ENCODE measurements around the gene PRDX5. TPM values are rescaled to one million over a fixed set of nuclear protein-coding genes. Genes with fewer than 3 reads are reported as not detected.

Gene PRDX5
- total RNA-seq, 2 experiments from 2014 or later: 137 to 139 TPM

GRCh38 chr11:64284048-64284961 is 33.6 kb upstream of the PRDX5 start, which contains the start of gene BAD:
Gene BAD, minus strand, starts transcription at chr11:64284665. Its CDS starts 297 bp downstream, at chr11:64284368.
- peak within 1 kb of the TSS; percentile 82 for H3K27ac Mint-ChIP-seq
- ChIA-PET CTCF (interaction anchor here (1.2 to 4.7 kb wide), 5 partner anchors 13 to 78 kb away, joined by 5 to 42 read pairs (median 27); partner anchors contain the start of genes CATSPERZ, FERMT3, PRDX5 and TRMT112), POLR2A (interaction anchor here (1.0 to 11.0 kb wide), 14 partner anchors 8 to 99 kb away, joined by 3 to 161 read pairs (median 8); partner anchors contain the start of genes CATSPERZ, ESRRA, FERMT3 and FKBP2)
- H3K27me3 Mint-ChIP-seq: no peaks in the 10 kb centered on the region
- peaks cover 10% of the 10 kb centered on the region for H3K36me3 Mint-ChIP-seq (ENCODE audit: low read depth)
- no peaks in the 10 kb centered on the region for H3K9me3 Mint-ChIP-seq
- DNase-seq: peak; percentile 95
- peak within 1 kb of the TSS; percentile 83 for H3K4me3 Mint-ChIP-seq
- peaks cover 28% of the 10 kb centered on the region for H3K4me1 Mint-ChIP-seq

GRCh38 chr11:64284962-64285884 is 32.7 kb upstream of the PRDX5 start, which contains the start of gene GPR137:
Gene GPR137, plus strand, starts transcription at chr11:64285848. Its CDS starts 677 bp downstream, at chr11:64286525.
- peak within 1 kb of the TSS; percentile 82 for H3K27ac Mint-ChIP-seq
- peaks cover 2% of the 10 kb centered on the region for H3K27me3 Mint-ChIP-seq
- peak within 1 kb of the TSS; percentile 83 for H3K4me3 Mint-ChIP-seq
- H3K9me3 Mint-ChIP-seq: no peaks in the 10 kb centered on the region
- peak; percentile 90 for DNase-seq
- CTCF ChIA-PET: interaction anchor here (0.7 to 4.7 kb wide), 7 partner anchors 14 to 79 kb away, joined by 3 to 42 read pairs (median 5); partner anchors contain the start of genes CATSPERZ, FERMT3, FKBP2 and PRDX5
- H3K4me1 Mint-ChIP-seq: peaks cover 28% of the 10 kb centered on the region
- peaks cover 10% of the 10 kb centered on the region for H3K36me3 Mint-ChIP-seq (ENCODE audit: low read depth)
- POLR2A ChIA-PET: interaction anchor here (1.0 to 11.0 kb wide), 13 partner anchors 9 to 100 kb away, joined by 3 to 161 read pairs (median 8); partner anchors contain the start of genes CATSPERZ, ESRRA, FERMT3 and FKBP2

- no peaks in the 10 kb centered on the region for H3K9me3 Mint-ChIP-seq
- peak overlapping the region; percentile 70 for H3K27ac Mint-ChIP-seq
- peaks cover 11% of the 10 kb centered on the region for H3K27me3 Mint-ChIP-seq
- H3K4me3 Mint-ChIP-seq: peak overlapping the region; percentile 79
- H3K36me3 Mint-ChIP-seq (ENCODE audit: low read depth): peaks cover 14% of the 10 kb centered on the region
- H3K4me1 Mint-ChIP-seq: peaks cover 32% of the 10 kb centered on the region
- CTCF ChIA-PET: interaction anchor here (0.7 to 4.7 kb wide), 7 partner anchors 15 to 83 kb away, joined by 3 to 42 read pairs (median 4); partner anchors contain the start of genes CATSPERZ, FERMT3 and FKBP2
- POLR2A ChIA-PET: interaction anchor here (1.6 to 11.0 kb wide), 8 partner anchors 10 to 101 kb away, joined by 3 to 161 read pairs (median 13); partner anchors contain the start of genes CATSPERZ, ESRRA, FERMT3 and STIP1
- peak; percentile 53 for DNase-seq
These were observed 31.8 kb upstream of the PRDX5 start for GRCh38 chr11:64285885-64286800.

DNA sequence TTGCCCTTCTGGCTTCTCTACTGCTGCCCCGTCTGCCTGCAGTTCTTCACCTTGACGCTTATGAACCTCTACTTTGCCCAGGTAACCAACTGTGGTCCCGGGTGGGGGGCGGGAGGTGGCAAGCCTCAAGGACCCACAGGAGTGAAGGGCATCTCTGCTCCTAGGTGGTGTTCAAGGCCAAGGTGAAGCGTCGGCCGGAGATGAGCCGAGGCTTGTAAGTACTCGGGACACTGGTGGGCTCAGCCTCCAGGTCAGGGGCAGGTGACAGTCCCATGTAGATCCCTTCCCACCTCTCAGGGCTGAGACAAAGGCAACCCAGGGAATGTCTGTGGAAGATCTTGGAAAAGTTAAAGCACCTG is 31.1 kb upstream of the PRDX5 start:
- POLR2A ChIA-PET: interaction anchor here (1.6 to 11.0 kb wide), 4 partner anchors 17 to 62 kb away, joined by 3 to 161 read pairs (median 24); partner anchors contain the start of gene ESRRA
- CTCF ChIA-PET: interaction anchor here (0.8 to 4.7 kb wide), 3 partner anchors 17 to 83 kb away, joined by 3 to 27 read pairs (median 4); partner anchors contain the start of gene FERMT3
- Mint-ChIP-seq H3K36me3 (ENCODE audit: low read depth) (peaks cover 10% of the 10 kb centered on the region), H3K9me3 (no peaks in the 10 kb centered on the region), H3K27ac (peak overlapping the region; percentile 70), H3K4me3 (peak overlapping the region; percentile 79), H3K27me3 (peaks cover 11% of the 10 kb centered on the region), H3K4me1 (peaks cover 28% of the 10 kb centered on the region)
- DNase-seq: no peak

GRCh38 chr11:64287676-64288352 is 30.1 kb upstream of the PRDX5 start:
- CTCF ChIA-PET: interaction anchor here (1.7 to 2.2 kb wide), 3 partner anchors 14 to 17 kb away, joined by 4 to 8 read pairs (median 6); no protein-coding TSS in a partner anchor
- Mint-ChIP-seq H3K4me3 (no peak overlapping the region), H3K4me1 (peaks cover 27% of the 10 kb centered on the region), H3K9me3 (no peaks in the 10 kb centered on the region), H3K36me3 (ENCODE audit: low read depth) (peaks cover 6% of the 10 kb centered on the region), H3K27ac (no peak overlapping the region), H3K27me3 (peaks cover 14% of the 10 kb centered on the region)
- DNase-seq: no peak
- POLR2A ChIA-PET: interaction anchor here (1.6 to 11.0 kb wide), 2 partner anchors 18 to 24 kb away, joined by 3 to 161 read pairs; no protein-coding TSS in a partner anchor

- Mint-ChIP-seq H3K4me1 (peaks cover 24% of the 10 kb centered on the region), H3K36me3 (ENCODE audit: low read depth) (peaks cover 6% of the 10 kb centered on the region), H3K4me3 (no peak overlapping the region), H3K27me3 (peaks cover 19% of the 10 kb centered on the region), H3K27ac (no peak overlapping the region), H3K9me3 (no peaks in the 10 kb centered on the region)
- POLR2A ChIA-PET: interaction anchor here (11.0 kb wide), 1 partner anchor 18 kb away, joined by 161 read pairs; no protein-coding TSS in a partner anchor
- CTCF ChIA-PET: interaction anchor here (0.6 to 2.2 kb wide), 4 partner anchors 13 to 100 kb away, joined by 3 to 8 read pairs (median 4); no protein-coding TSS in a partner anchor
- no peak for DNase-seq
These were observed 29.6 kb upstream of the PRDX5 start for GRCh38 chr11:64288353-64288750.

DNA sequence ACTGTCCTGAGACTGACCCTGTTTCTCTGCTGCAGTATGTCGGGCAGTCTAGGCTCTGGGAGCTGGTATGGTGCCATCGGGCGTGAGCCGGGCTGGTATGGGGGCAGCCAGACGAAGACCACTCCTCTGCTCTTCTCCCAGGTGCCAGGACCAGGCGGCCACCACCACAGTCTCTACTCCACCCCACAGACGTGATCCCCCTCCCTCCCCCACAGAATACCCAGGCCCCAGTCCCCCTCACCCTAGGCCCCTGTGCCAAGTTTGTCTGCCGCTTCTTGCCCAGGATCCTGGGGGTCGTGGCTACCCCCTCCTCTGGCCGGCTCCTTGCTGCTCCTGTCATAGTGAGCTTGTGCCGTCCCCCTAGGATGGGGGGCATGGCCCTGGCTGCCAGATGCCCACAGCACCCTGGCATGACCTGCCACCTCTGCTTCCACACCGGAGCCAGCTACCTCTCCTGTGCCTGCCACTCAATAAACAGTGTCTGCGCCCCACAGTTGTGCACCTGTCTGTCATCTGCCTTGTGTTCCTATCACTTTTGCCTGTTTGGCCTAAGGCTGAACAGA is 28.8 kb upstream of the PRDX5 start:
- CTCF ChIA-PET: interaction anchor here (0.6 to 2.4 kb wide), 6 partner anchors 12 to 101 kb away, joined by 3 to 13 read pairs (median 5); no protein-coding TSS in a partner anchor
- H3K27me3 Mint-ChIP-seq: peaks cover 26% of the 10 kb centered on the region

DNA sequence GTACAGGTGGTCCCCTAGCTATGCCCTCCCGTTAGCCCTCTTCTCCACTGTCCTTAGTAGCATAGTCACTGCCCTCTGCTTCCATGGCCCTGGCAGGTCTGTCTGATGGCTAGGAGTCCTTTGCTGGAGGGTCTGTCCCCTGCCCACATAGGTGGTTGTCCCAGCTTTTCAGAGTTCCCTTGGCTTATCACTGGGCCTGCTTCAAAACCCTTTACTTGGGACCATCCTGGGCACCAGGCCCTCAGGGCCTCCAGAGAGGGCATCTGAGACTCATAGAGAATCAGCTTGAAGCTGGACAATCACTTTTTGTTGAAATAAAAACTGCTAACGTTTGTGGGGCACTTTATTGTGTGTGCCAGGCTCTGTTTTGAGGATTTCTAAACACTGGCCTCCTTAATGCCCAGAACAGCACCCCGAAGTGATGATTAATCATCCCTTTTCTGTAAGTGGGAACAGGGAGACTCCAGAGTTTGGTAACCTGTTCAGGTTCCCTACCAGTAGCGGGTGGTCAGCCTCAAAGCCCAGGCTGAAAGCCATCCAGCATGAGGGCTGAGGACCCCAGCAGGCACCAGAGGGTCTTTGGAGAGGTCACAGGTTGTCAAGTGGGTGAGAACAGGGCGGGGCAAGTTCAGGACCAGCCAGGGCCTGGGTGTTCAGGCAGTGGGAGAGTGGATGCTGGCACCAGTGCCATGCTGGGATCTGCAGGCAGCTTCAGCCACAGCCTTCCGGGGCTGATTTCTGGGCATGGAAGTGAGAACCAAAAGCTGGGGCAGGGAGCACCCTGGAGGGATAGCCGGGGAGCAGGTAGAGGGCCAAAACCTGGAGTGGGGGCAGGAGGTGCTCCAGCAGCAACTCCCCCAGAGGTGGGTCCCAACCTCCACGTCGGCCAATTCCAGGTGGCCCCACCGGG is 27.3 kb upstream of the PRDX5 start:
- H3K9me3 Mint-ChIP-seq: no peaks in the 10 kb centered on the region
- H3K36me3 Mint-ChIP-seq (ENCODE audit: low read depth): peaks cover 6% of the 10 kb centered on the region
- peaks cover 20% of the 10 kb centered on the region for H3K4me1 Mint-ChIP-seq
- no peak for DNase-seq
- peak overlapping the region; percentile 53 for H3K4me3 Mint-ChIP-seq
- no peak overlapping the region for H3K27ac Mint-ChIP-seq
- ChIA-PET CTCF (interaction anchor here (2.2 to 2.4 kb wide), 2 partner anchors 11 to 14 kb away, joined by 8 to 13 read pairs; no protein-coding TSS in a partner anchor), POLR2A (interaction anchor here (0.8 to 1.6 kb wide), 5 partner anchors 14 to 64 kb away, joined by 3 to 6 read pairs (median 3); partner anchors contain the start of genes ESRRA, NUDT22, PRDX5 and TRPT1)
- H3K27me3 Mint-ChIP-seq: peaks cover 38% of the 10 kb centered on the region

More for the DNA sequence above, 28.8 kb upstream of the PRDX5 start:
- Mint-ChIP-seq H3K4me3 (no peak overlapping the region), H3K27ac (no peak overlapping the region), H3K9me3 (no peaks in the 10 kb centered on the region), H3K36me3 (ENCODE audit: low read depth) (peaks cover 6% of the 10 kb centered on the region), H3K4me1 (peaks cover 22% of the 10 kb centered on the region)
- POLR2A ChIA-PET: interaction anchor here (1.0 to 11.0 kb wide), 3 partner anchors 13 to 29 kb away, joined by 3 to 161 read pairs (median 6); partner anchors contain the start of gene PRDX5
- no peak for DNase-seq

- H3K27me3 Mint-ChIP-seq: peaks cover 46% of the 10 kb centered on the region
- peaks cover 6% of the 10 kb centered on the region for H3K36me3 Mint-ChIP-seq (ENCODE audit: low read depth)
- H3K27ac Mint-ChIP-seq: no peak within 1 kb of the TSS
- H3K9me3 Mint-ChIP-seq: no peaks in the 10 kb centered on the region
- DNase-seq: no peak
- CTCF ChIA-PET: interaction anchor here (2.4 kb wide), 1 partner anchor 10 kb away, joined by 13 read pairs; no protein-coding TSS in a partner anchor
- H3K4me3 Mint-ChIP-seq: peak within 1 kb of the TSS; percentile 53
- POLR2A ChIA-PET: interaction anchor here (1.4 to 1.6 kb wide), 2 partner anchors 9 to 21 kb away, joined by 3 read pairs; no protein-coding TSS in a partner anchor
- peaks cover 18% of the 10 kb centered on the region for H3K4me1 Mint-ChIP-seq
These were observed 26.6 kb upstream of the PRDX5 start, which contains the start of gene KCNK4 for GRCh38 chr11:64291262-64291751. Gene KCNK4, plus strand, starts transcription at chr11:64291302. Its CDS starts 1,717 bp downstream, at chr11:64293019.

Measured in activated CD4-positive, alpha-beta memory T cell treated with anti-CD3 and anti-CD28 coated beads, Interleukin-2, amount 10 ng/mL, durations not matched to agents 7 days and 5 days (primary cell).